GM23248 (cell line): ENCODE measurements around the gene ST3GAL3.

ENCODE experiments used
- EZH2 ChIP-seq: fragments of 200-600 bp; sonication (generic); IDR thresholded peaks from 2 replicates; pipeline ENCODE4 v1.6.1; 2018; ENCODE audit warnings: antibody characterized with exemption, mild to moderate bottlenecking; ENCODE audit not compliant: insufficient read depth, poor library complexity, severe bottlenecking
- EZH2phosphoT487 ChIP-seq: fragments of 200-600 bp; sonication (generic); IDR thresholded peaks from 2 replicates; pipeline ENCODE4 v1.6.1; 2018; ENCODE audit warnings: antibody characterized with exemption, moderate library complexity, mild to moderate bottlenecking, low read depth; ENCODE audit not compliant: insufficient read depth

GRCh38 chr1:43912607-43913006, 205.3 kb downstream of the ST3GAL3 start:
- TF ChIP-seq EZH2phosphoT487 (no peak), EZH2 (no peak)
